ENCODE measurements around the gene CALHM5.

DNA sequence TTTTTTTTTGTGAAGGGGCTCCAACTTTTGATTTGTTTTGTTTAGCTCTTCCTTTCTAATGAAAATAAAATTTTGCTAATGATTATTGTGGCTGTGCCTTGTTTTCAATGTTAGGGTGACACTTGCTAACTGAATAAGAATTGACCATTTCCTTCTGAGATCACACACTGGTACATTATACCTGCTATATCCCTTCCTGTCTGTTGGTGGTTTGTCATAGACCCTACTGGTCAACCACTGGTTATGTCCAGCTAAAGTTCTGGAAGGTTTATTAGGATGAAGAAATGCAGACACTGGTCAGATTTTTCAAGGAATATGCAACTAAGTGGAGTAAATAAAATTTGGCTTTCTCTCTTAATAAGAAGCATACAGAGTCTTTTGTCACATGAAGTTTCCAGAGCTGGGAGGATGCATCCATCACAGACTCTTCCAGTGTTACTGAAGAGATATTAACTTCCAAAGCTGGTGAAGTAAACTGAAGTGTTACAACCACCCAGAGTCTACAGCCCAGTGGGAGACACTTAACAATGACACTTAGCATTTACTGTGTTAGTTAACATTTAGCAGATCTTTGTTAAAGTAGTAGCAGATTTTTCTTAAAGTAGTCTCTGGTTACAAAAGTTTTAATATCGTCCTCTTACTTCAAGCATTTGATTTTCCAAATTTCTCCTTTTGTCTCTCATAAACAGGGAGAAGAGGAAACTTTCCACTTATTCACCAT is 19.7 kb upstream of the CALHM5 start:
- no peak for TF ChIP-seq EP300 (IDR thresholded peaks at IDR 0.05; ENCODE audit: borderline replicate concordance)
- no peak for TF ChIP-seq CEBPB (IDR thresholded peaks at IDR 0.05)
